Measurements from ENCODE around the gene GPANK1. TPM values are rescaled to one million over a fixed set of nuclear protein-coding genes. Genes with fewer than 3 reads are reported as not detected.

GPANK1 gene
- total and polyA plus RNA-seq, 2 of the 13 experiments (the other 11 are each of a cell fraction or from before 2014, with no cell fraction given) = 15.4 to 22.8 TPM

DNA sequence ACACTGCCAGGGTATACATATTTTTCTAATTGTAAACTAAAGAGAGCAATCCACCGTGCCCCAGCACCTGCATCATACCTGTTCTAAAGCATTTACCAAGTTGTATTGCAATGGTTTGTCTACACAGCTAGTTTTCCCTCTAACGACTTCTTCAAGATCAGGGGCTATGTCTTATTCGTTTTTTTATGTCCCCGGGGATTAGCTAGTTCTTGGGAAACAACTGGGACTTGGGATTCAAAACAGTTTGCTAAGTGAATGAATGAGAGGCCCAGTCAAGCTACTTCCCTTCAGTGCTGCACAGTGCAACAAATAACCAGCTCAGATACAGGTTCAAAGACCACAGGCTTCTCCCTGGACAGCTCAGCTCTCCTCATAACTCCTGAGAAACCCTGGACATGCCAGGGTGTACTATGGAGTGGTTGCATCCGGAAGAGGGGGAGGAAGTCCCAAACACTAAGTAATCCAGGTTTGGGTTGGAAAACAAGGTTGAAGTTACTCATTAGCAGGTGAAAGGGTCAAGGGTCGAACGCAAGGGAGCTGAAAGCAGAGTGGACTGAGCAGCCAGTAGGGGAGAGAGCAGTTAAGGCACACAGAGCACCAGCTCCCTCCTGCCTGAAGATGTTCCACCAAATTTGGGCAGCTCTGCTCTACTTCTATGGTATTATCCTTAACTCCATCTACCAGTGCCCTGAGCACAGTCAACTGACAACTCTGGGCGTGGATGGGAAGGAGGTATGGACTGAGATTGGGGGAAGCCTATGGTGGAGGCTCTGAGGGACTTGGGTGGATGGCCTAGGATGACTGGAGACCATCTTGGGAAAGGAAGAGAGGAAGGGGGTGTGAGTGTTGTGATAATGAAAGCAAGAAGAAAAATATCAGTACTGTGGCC is 9.2 kb downstream of the GPANK1 start, which contains the start of gene APOM (continued):
- TF ChIP-seq, protein P1, sequence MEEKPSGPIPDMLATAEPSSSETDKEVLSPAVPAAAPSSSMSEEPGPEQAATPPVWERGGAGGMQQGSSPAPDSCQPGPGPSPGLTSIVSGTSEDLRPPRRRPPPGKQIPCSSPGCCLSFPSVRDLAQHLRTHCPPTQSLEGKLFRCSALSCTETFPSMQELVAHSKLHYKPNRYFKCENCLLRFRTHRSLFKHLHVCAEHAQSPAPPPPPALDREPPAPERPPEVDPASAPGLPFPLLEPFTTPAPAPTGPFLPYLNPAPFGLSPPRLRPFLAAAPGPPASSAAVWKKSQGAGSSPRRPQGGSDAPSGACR (CRISPR knock-in tag; IDR thresholded peaks at IDR 0.05) = peak; percentile 75; the same call in 1 of the 2 replicates
- TF ChIP-seq, protein P2, sequence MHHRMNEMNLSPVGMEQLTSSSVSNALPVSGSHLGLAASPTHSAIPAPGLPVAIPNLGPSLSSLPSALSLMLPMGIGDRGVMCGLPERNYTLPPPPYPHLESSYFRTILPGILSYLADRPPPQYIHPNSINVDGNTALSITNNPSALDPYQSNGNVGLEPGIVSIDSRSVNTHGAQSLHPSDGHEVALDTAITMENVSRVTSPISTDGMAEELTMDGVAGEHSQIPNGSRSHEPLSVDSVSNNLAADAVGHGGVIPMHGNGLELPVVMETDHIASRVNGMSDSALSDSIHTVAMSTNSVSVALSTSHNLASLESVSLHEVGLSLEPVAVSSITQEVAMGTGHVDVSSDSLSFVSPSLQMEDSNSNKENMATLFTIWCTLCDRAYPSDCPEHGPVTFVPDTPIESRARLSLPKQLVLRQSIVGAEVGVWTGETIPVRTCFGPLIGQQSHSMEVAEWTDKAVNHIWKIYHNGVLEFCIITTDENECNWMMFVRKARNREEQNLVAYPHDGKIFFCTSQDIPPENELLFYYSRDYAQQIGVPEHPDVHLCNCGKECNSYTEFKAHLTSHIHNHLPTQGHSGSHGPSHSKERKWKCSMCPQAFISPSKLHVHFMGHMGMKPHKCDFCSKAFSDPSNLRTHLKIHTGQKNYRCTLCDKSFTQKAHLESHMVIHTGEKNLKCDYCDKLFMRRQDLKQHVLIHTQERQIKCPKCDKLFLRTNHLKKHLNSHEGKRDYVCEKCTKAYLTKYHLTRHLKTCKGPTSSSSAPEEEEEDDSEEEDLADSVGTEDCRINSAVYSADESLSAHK (CRISPR knock-in tag; IDR thresholded peaks at IDR 0.05; ENCODE audit: borderline replicate concordance) = no peak
- TF ChIP-seq, protein P3, sequence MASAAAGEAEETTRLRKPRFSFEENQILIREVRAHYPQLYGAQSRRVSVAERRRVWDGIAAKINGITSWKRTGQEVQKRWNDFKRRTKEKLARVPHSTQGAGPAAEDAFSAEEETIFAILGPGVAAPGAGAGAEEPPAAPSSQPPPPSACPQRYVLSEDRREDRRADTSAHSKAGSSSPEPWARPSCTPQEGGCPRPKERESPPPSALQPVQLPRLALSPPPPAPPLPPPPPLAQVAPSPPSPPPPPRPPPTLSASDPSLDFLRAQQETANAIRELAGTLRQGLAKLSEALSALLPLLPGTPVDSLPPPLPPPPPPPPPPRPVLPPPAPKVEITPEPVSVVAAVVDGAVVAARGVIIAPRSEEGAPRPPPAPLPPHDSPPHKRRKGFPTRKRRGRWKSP (CRISPR knock-in tag; IDR thresholded peaks at IDR 0.05) = peak; percentile 96
- TF ChIP-seq, protein P4, sequence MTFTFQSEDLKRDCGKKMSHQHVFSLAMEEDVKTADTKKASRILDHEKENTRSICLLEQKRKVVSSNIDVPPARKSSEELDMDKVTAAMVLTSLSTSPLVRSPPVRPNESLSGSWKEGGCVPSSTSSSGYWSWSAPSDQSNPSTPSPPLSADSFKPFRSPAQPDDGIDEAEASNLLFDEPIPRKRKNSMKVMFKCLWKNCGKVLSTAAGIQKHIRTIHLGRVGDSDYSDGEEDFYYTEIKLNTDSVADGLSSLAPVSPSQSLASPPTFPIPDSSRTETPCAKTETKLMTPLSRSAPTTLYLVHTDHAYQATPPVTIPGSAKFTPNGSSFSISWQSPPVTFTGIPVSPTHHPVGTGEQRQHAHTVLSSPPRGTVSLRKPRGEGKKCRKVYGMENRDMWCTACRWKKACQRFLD (CRISPR knock-in tag; IDR thresholded peaks at IDR 0.05; ENCODE audit: borderline replicate concordance) = 0 out of 2 replicates have a peak, but pooled peaks have one; percentile 41
- TF ChIP-seq, protein P5, sequence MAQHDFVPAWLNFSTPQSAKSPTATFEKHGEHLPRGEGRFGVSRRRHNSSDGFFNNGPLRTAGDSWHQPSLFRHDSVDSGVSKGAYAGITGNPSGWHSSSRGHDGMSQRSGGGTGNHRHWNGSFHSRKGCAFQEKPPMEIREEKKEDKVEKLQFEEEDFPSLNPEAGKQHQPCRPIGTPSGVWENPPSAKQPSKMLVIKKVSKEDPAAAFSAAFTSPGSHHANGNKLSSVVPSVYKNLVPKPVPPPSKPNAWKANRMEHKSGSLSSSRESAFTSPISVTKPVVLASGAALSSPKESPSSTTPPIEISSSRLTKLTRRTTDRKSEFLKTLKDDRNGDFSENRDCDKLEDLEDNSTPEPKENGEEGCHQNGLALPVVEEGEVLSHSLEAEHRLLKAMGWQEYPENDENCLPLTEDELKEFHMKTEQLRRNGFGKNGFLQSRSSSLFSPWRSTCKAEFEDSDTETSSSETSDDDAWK (CRISPR knock-in tag; IDR thresholded peaks at IDR 0.05) = no peak
- TF ChIP-seq NCOA2 (CRISPR knock-in tag; IDR thresholded peaks at IDR 0.05) (peak; percentile 93), TSC22D2 (CRISPR knock-in tag; IDR thresholded peaks at IDR 0.05; ENCODE audit: borderline replicate concordance) (peak; percentile 75; the same call in 1 of the 2 replicates), ZNF3 (CRISPR knock-in tag; IDR thresholded peaks at IDR 0.05) (peak; percentile 93), YY1 (IDR thresholded peaks at IDR 0.05; ENCODE audit: insufficient read depth, insufficient replicate concordance, low read depth, low read length) (no peak), ATRX (CRISPR knock-in tag; IDR thresholded peaks at IDR 0.05; ENCODE audit: borderline replicate concordance) (no peak), ZNF235 (CRISPR knock-in tag; IDR thresholded peaks at IDR 0.05; ENCODE audit: borderline replicate concordance) (peak; percentile 89; the same call in 1 of the 2 replicates), ZNF713 (CRISPR knock-in tag; IDR thresholded peaks at IDR 0.05) (no peak), GTF3A (CRISPR knock-in tag; conservative IDR thresholded peaks at IDR 0.05) (peak; percentile 65; the same call in 1 of the 2 replicates), TRIM24 (CRISPR knock-in tag; IDR thresholded peaks at IDR 0.05) (peak; percentile 34; the same call in 1 of the 2 replicates)
- TF ChIP-seq, protein P6, sequence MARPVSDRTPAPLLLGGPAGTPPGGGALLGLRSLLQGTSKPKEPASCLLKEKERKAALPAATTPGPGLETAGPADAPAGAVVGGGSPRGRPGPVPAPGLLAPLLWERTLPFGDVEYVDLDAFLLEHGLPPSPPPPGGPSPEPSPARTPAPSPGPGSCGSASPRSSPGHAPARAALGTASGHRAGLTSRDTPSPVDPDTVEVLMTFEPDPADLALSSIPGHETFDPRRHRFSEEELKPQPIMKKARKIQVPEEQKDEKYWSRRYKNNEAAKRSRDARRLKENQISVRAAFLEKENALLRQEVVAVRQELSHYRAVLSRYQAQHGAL (CRISPR knock-in tag; IDR thresholded peaks at IDR 0.05; ENCODE audit: not compliant biosample characterization) = no peak

Measured in HepG2 (cell line).